ENCODE results near the gene CNTN5.

Gene CNTN5

GRCh38 chr11:99670067-99670676, 649.4 kb downstream of the CNTN5 start:
- no peak overlapping the region for H3K4me3 ChIP-seq (ENCODE audit: low read length)
- no peak for DNase-seq (ENCODE audit: low read depth, low spot score)

DNA sequence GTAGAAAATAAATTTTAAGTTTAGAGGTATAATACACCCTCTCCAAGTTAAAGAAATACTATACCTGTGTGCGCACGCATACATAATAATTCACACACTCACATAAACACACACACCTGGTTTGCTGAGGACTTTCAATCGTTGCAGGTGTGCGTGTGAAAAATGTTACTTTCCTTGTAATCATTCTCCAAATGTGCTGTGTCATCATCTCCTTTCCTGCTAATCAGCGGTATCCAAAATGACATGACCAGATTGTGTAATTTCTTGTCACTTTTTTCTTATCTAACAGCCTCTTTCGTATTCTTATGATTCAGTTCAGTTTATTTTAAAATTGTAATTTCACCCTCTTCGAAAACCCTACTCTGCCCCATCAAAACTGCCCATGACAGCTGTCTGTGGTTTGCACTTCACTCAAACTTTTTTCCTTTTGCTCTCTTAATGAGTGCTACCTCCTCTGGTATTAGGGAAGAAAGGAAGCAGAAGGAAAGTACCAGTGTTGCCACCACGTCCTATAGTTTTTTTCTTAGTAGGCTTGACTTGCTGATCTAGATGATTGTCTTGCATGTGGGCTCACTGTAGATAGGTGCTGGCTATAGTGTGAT, 651.2 kb downstream of the CNTN5 start:
- no peak for DNase-seq (ENCODE audit: low read depth, low spot score)
- H3K4me3 ChIP-seq (ENCODE audit: low read length) = no peak overlapping the region

DNA sequence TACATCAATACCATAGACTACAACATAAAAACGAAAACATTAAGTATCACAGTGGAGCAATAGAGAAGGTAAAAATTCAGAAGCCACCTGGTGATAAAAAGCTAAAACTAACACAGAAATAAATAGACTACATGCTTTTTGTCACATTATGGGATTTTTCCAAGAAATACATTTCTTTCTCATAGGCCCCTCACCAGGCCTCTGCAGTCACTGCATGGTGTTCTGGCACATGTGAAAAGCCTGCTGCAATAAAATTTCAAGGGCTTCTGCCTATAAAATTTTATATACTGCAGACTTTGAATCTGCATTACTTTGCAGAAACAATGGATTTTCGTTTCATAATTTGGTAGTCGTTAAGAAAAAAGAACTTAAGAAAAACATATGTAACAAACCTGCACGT, 655.5 kb downstream of the CNTN5 start:
- no peak for DNase-seq (ENCODE audit: low read depth, low spot score)
- no peak overlapping the region for H3K4me3 ChIP-seq (ENCODE audit: low read length)

DNA sequence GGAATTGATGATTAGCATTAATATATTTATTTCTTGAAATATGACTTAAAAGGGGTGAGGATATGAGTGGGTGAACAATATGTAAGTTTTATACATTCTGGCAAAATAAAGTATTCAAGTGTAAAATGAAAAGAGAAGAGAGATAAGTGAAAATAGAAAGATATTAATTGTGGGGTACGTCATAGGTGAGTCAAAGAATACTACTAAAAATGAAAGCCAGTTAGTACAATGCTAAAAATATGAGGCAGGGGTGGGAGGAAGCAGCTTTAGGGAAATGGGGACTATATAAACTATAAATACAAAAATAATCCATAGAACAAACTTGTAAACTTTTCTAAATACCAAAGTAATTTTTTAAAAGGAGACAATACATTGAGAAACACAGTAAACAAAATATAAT, 661.4 kb downstream of the CNTN5 start:
- DNase-seq (ENCODE audit: low read depth, low spot score) = no peak
- H3K4me3 ChIP-seq (ENCODE audit: low read length) = no peak overlapping the region

DNA sequence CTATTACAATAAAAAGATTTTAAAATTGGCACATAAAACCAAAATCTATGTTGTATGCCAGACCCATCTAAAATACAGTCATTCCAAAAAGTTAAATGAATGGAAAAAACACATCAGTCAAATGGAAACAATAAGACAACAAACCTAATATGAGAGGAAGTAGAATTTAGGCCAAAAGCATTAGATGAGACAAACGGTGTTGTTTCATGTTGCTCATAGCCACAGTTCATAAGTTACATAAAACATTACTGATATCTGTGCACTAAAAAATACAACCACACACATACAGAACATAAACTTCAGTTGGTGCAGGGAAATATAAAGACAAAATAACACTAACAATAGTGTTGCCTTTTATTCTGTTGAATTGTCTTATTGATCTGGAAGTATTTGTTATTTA, 661.9 kb downstream of the CNTN5 start:
- DNase-seq (ENCODE audit: low read depth, low spot score) = no peak

DNA sequence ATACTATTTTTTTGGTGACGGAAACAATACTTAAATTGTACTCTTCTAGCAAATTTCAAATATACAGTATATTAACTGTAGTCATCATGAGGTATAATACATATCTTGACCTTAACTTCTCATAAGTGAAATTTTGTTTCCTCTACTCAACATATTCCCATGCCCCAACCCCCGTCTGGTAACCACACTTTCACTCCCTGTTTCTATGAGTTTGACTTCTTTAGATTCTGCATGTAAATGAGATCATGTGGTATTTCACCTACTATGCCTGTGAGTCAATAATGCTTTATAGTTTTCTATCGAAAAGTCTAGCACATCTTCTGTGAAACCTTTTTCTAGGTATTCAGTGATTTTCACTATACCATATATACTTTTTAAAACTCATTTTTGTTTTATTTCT, 663.2 kb downstream of the CNTN5 start:
- no peak overlapping the region for H3K4me3 ChIP-seq (ENCODE audit: low read length)

More for the DNA sequence above, 661.9 kb downstream of the CNTN5 start:
- no peak overlapping the region for H3K4me3 ChIP-seq (ENCODE audit: low read length)

GRCh38 chr11:99686838-99687237, 666.1 kb downstream of the CNTN5 start:
- no peak for DNase-seq (ENCODE audit: low read depth, low spot score)
- H3K4me3 ChIP-seq (ENCODE audit: low read length) = no peak overlapping the region

More for the DNA sequence above, 663.2 kb downstream of the CNTN5 start:
- DNase-seq (ENCODE audit: low read depth, low spot score) = no peak

GRCh38 chr11:99687320-99687719, 666.6 kb downstream of the CNTN5 start:
- H3K4me3 ChIP-seq (ENCODE audit: low read length) = no peak overlapping the region
- DNase-seq (ENCODE audit: low read depth, low spot score) = no peak

GRCh38 chr11:99693941-99694492, 673.3 kb downstream of the CNTN5 start:
- H3K4me3 ChIP-seq (ENCODE audit: low read length) = no peak overlapping the region
- no peak for DNase-seq (ENCODE audit: low read depth, low spot score)

GRCh38 chr11:99695106-99695505, 674.4 kb downstream of the CNTN5 start:
- no peak overlapping the region for H3K4me3 ChIP-seq (ENCODE audit: low read length)
- no peak for DNase-seq (ENCODE audit: low read depth, low spot score)

- no peak for DNase-seq (ENCODE audit: low read depth, low spot score)
These were observed 686.1 kb downstream of the CNTN5 start for GRCh38 chr11:99706848-99707247.

GRCh38 chr11:99708928-99709672, 688.4 kb downstream of the CNTN5 start:
- no peak overlapping the region for H3K4me3 ChIP-seq (ENCODE audit: low read length)
- DNase-seq (ENCODE audit: low read depth, low spot score) = no peak

More at GRCh38 chr11:99706848-99707247, 686.1 kb downstream of the CNTN5 start:
- H3K4me3 ChIP-seq (ENCODE audit: low read length) = no peak overlapping the region

DNA sequence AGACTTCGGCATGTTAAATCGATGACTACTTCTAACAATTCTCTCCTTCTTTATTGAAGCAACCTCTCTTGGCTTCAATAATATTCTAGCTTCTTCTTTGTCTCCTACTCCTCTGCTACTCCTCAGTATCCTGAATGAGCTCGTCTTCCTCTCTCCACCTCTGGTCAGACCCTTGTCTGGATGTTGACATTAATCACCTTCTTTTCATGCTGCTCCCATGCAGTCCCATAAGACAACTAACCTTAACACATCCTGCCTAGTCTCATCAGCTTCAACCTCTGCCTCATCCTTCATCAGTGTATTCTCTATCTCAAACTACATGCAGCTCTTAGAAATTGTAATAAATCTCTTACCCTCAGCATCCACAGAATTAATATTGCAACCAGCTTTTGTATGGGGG, 695.6 kb downstream of the CNTN5 start:
- no peak overlapping the region for H3K4me3 ChIP-seq (ENCODE audit: low read length)
- no peak for DNase-seq (ENCODE audit: low read depth, low spot score)

DNA sequence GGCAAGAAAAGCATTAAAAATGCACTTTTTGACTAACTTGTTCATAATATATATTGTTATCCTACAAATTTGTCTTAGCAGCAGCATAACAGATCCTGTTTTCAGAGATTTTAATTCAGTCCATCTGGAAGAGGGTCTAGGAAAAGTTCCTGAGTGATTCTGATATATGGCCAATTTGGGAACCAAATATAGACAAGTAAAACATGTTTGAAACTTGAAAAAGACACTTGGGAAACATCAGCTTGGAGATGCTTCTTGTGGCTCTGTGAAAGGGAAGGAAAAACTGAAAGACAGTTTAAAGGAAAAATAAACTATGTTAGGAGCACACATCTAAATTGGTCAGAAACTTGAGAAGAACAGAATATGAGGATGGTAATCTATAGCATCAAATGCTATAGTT, 697.5 kb downstream of the CNTN5 start:
- DNase-seq (ENCODE audit: low read depth, low spot score) = no peak
- H3K4me3 ChIP-seq (ENCODE audit: low read length) = no peak overlapping the region

DNA sequence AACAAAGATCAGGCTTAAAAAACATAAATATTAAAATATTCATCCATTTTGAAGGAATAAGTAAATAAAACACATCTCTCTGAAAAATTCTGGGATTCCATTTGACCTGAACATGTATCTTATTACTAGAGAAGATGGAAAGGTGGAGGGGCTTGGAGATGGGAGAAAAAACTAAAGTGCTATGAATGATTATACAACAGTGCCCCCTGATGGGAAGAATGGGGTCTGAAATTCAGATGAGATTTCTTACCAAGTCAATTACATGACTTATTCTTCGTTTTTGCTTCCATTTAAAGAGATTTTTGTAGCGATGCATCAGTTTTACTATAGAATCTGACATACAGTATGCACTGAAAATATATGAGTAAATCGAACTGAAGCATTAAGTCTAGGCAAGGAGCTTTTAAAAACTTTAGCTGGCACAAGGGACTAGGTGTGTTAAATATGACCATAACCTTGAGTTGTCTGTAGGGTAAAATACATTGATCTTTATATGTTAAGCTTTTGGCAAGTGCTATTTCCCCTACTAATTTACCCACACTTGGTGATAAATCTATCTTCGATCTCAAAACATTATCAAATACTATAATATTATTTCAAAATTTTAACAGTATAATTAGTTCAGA, 718.8 kb downstream of the CNTN5 start:
- peak; percentile 35 for DNase-seq (ENCODE audit: low read depth, low spot score)
- no peak overlapping the region for H3K4me3 ChIP-seq (ENCODE audit: low read length)

DNA sequence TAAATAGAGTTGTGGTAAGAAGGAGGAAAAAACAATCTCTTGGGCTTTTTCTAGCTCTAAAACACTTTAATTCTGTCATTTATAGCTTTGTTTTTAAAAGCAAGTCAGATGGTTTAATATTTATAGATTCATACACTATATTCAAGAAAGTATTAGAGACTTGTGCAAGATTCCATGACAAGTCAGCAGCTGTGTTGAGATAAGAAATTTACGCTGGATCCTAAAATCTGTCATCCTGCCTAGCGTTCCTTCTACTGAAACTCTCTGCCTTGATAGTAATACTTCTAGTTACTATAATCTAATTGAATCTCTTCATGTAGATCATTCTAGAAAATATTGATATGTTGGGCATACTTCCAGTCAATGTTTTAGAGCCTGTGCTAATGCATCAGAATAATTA, 721.8 kb downstream of the CNTN5 start:
- no peak overlapping the region for H3K4me3 ChIP-seq (ENCODE audit: low read length)
- no peak for DNase-seq (ENCODE audit: low read depth, low spot score)

- no peak overlapping the region for H3K4me3 ChIP-seq (ENCODE audit: low read length)
- no peak for DNase-seq (ENCODE audit: low read depth, low spot score)
These were observed 739.0 kb downstream of the CNTN5 start for GRCh38 chr11:99759787-99760186.

GRCh38 chr11:99766811-99767210, 746.1 kb downstream of the CNTN5 start:
- no peak overlapping the region for H3K4me3 ChIP-seq (ENCODE audit: low read length)
- peak; percentile 2 for DNase-seq (ENCODE audit: low read depth, low spot score)

GRCh38 chr11:99773646-99774045, 752.9 kb downstream of the CNTN5 start:
- DNase-seq (ENCODE audit: low read depth, low spot score) = no peak
- no peak overlapping the region for H3K4me3 ChIP-seq (ENCODE audit: low read length)

GRCh38 chr11:99781074-99781473, 760.3 kb downstream of the CNTN5 start:
- H3K4me3 ChIP-seq (ENCODE audit: low read length) = no peak overlapping the region
- DNase-seq (ENCODE audit: low read depth, low spot score) = no peak
